Stimulated activated CD4-positive, alpha-beta T cell treated with anti-CD3 and anti-CD28 coated beads, Interleukin-15, amount 100 ng/mL, for 48 hours (primary cell): ENCODE measurements around the gene THSD4.

Experiments
- DNase-seq, 2 donors: peaks; one replicate each; pipeline ENCODE4 v3.0.0-alpha.2; 2020; ENCODE audit warnings: low read depth in 2 of 2

Gene THSD4

DNA sequence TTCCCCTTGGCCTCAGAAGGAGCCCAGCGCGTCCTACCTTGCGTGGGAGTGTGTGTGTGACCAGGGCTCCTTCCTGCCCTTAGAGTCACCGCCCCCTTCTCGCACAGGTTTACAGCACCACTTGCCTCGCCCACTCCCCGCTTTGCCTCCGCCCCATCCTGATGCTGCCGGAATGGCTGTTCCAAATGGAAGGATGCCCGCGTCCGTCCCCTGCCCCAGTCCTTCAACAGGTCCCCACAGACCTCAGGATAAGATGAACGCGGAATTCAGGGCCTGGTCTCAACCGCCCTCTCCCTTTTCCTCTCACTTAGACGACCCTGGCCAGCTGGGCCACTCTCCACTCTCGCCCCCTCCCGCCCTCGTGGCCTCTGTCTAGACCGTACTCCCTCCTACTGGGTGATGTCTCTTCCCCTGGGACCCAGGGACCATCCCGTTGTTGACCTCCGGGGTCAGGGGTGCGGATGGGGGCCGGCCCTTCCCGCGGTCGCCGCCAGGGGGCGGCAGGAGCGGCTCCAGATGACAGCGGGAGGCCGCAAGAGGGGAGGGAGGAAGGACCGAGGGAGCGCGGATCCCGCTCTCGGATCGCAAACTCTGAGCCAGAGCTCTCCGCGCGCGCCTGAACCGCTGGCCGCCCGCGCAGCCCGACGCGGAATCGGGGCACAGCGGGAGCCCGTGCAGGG, at the start of gene THSD4:
THSD4 (plus strand) TSS at position 585 of the 680 bp plus-strand sequence.
- peak; percentile 38 to 58 for DNase-seq

DNA sequence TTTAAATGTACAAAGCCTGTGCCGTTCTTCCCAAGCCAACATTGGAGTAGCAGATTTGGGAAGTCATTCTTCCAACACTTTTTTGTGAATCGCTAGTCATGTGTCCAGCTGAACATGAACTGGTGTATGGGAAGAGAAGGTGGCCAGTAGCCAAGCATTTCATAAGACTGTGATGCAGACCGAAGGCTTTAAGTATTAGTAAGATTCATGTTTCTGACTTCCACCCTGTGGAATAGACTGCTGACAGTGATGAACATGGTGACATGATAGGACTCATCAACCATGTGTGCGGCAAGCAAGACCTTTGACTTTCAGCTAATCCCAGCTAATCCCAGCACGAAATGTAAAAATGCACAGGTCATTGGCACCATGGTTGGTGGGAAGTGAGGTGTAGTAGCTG, 48.3 kb upstream of the THSD4 start:
- no peak for DNase-seq

DNA sequence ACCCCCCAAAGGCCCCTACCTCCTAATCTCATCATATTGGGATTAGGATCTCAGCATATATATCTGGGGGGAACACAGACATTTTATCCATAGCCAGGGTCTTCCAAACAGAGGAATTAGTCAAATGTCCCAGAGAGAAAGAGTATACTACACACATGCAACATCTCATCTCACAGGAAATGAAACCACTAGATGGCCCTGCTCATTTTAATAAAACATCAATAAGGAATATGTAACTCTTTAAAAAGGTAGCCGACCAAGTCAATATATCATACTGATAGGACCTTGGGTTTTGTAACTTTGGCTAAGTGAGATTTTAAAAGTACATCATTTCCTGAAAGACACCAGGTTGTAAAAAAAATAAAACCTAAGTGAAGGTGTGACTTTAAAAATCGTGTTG, 45.6 kb upstream of the THSD4 start:
- no peak for DNase-seq

DNA sequence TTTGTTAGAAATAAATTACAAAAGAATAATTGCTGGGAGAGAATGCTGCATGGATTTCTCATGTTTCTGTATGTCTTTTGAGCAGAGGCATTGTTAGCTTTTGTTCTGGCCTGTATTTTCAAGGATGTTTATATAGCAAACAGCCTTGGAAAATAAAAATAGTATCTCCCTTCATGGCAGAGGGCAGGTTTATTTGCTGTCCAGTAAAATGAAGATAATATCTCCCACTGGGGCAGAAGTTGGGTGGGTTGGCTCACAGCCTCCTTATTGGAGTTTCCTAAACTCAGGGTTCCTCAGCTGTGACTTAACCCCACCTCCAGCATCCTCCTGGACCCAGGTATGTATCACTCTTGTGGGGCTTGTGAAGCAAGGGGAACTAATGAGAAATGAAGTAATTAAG, 43.7 kb upstream of the THSD4 start:
- no peak for DNase-seq

DNA sequence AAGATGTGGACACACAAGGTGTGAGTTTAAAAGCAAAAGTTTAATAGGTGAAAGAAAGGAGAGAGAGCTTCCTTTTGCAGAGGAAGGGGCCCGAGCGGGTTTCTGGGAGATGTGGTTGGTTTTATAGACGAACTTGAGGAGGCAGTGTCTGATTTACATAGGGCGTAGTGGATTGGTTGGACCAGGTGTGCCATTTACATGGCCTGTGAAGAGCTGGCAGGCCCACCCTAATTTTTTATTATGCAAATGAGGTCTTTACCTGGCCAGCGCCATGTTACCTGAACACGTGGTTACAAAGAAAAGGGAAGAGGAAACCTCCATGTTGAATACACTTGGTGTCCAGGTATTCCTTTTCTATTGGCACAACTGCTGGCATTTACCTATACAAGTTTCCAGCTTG, 42.8 kb upstream of the THSD4 start:
- DNase-seq = no peak

- no peak for DNase-seq
Observed at GRCh38 chr15:71078506-71079207, 36.6 kb upstream of the THSD4 start.

DNA sequence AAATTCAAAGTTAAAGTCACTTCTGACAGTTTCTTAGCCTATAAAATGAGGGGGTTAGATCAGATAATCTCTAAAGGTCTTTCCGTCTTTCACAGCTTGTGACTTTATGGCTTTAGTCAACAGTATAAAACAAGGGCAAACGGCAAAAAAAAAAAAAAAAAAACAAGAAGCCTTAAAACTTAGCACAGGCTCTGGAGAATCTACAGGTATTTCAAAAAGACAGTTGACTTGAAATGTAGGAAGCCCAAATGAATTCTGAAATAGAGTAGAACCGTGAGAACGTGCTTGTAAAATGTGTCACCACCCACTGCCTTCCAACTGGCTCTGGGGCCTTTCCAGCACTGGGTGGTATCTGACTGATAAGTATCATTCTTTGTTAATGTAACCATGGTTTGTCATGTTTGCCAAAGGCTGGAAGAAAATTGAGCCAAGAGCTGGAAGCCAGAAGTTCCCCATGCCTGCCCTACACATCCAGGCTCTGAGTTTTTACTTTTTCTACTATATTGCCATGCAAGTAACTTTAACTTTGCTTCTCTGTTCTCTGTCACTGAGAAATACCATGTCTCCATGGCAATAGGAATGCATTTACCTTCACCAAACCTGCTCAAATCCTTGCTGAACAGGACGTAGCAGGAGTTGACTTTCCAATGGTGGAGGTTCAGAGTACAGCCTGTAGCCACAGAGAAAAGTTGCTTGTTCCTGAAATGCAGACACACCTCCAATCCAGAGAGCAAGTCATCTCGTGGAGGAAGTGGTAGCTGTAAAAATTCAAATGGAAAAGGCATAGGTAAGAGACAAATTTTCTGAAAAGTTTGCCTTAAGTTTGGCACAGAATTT, 35.8 kb upstream of the THSD4 start:
- no peak for DNase-seq

DNA sequence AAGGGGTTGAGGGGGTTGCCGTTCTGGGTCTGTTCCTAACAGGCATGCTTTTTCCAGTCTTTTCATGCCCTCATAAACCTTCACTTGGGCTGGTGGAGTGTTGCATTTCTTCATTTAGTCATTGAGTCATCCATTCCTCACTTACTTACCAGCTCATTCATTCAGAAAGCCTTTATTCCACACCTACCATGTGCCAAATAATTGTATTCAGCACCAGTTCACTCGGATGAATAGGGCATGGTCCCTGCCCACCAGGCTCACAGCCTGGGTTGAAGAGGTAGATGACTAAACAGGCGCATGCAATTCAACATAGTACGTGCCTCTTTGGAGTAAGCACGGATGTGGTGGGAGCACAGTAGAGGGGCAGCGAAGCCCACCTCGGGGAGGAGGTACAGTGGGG, 35.1 kb upstream of the THSD4 start:
- DNase-seq = no peak

GRCh38 chr15:71080705-71081104, 34.6 kb upstream of the THSD4 start:
- no peak for DNase-seq

GRCh38 chr15:71082803-71083202, 32.5 kb upstream of the THSD4 start:
- no peak for DNase-seq

DNA sequence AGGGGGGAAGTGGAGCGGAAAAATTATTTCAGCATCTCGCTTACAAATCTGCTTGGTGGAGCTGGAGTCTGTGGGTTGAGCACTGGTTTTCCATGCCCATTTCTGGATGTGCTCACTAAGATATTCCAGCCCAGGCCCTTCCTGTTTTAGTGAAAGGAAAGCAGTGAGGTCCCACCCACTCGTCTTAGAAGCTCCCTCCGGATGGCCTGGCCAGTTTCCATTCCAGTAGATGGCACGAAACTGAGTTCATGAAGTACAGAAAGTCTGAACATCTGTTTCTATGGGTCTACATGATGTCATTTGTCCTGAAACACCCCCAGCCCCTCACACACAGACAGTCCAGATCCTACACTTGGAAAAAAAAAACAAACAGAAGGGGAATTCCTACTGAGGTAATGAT, 31.9 kb upstream of the THSD4 start:
- no peak for DNase-seq

GRCh38 chr15:71084264-71084663, 31.0 kb upstream of the THSD4 start:
- no peak for DNase-seq

GRCh38 chr15:71085809-71086208, 29.5 kb upstream of the THSD4 start:
- DNase-seq = no peak

DNA sequence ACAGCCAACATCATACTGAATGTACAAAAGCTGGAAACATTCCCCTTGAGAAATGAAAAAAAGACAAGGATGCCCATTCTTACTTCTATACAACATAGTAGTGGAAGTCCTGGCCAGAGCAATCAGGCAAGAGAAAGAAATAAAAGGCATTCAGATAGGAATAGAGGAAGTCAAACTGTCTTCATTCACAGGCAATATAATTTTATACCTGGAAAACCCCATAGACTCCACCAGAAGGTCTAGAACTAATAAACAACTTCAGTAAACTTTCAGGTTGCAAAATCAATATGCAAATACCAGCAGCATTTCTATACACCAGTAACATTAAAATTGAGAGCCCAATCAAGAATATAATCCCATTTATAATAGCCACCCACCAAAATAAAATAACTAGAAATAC, 27.1 kb upstream of the THSD4 start:
- DNase-seq = no peak

GRCh38 chr15:71088683-71089082, 26.6 kb upstream of the THSD4 start:
- no peak for DNase-seq

DNA sequence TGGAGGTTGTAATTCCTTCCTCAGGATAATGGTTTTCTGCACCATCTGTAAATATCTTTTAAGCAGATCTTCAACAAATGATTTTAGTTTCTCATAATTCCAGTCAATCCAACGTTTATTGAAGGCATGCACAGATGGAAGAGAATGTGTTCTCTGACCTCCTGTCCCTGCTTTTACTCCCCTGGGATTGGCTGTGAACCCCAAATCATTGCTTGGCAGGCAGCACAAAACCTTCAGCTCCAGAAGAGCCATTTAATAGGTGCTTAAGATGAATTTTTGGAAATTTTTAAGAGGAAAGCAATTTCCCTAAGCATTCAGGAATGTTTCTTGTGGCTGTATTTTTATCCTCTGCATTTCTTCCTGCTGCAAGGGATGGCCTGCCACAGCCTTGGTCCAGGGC, 25.5 kb upstream of the THSD4 start:
- DNase-seq = no peak

GRCh38 chr15:71091601-71092000, 23.7 kb upstream of the THSD4 start:
- DNase-seq = no peak

- DNase-seq = no peak
Observed at GRCh38 chr15:71092056-71092600, 23.1 kb upstream of the THSD4 start.

GRCh38 chr15:71093054-71094024, 21.9 kb upstream of the THSD4 start:
- no peak for DNase-seq

DNA sequence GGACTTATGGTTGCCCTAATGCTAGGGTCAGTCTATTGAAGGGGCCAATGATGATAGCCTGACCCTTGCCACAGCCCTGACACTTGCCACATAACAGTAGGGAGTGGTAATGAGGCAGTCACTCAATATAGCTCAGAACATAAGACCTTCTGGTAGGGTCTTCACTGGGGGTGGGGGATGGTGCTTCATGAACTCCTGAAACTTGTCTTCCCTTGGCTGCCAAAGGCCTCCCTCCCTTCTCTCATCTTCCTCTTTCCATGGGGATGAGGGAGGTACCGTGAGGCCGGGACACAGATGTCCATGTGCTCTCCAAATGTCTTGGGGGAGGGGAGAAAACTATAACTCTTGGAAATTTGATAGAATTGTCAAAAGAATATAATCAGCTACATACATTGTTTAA, 21.1 kb upstream of the THSD4 start:
- DNase-seq = no peak

DNA sequence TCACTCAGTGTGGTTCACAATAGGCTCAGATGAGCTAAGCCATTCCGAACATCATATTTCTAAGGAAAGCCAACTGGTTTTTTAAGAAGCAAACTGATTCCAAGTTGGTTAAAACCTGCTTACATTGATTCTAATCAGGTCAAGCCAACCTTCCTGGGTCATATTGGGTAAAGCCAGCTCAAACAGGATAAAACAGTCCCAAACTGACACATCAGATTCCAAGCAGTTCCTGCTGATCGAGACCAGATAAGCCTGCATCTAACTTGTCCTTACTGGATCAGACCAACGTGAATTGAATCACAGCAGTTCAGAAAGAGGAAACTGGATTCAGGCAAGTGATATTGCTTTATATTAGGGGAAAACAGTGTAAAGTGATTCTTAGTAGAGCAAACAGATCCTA, 18.6 kb upstream of the THSD4 start:
- DNase-seq = no peak
